ENCODE results near the gene MAPK8.

MAPK8 gene

GRCh38 chr10:48306265-48306869 is at the start of gene MAPK8:
Gene MAPK8 (plus strand): TSS chr10:48306677. CDS start chr10:48401661, 94,984 bp downstream.
- no peak for TF ChIP-seq ZFX (IDR thresholded peaks at IDR 0.05; ENCODE audit: borderline replicate concordance)
- TF ChIP-seq, protein P1, sequence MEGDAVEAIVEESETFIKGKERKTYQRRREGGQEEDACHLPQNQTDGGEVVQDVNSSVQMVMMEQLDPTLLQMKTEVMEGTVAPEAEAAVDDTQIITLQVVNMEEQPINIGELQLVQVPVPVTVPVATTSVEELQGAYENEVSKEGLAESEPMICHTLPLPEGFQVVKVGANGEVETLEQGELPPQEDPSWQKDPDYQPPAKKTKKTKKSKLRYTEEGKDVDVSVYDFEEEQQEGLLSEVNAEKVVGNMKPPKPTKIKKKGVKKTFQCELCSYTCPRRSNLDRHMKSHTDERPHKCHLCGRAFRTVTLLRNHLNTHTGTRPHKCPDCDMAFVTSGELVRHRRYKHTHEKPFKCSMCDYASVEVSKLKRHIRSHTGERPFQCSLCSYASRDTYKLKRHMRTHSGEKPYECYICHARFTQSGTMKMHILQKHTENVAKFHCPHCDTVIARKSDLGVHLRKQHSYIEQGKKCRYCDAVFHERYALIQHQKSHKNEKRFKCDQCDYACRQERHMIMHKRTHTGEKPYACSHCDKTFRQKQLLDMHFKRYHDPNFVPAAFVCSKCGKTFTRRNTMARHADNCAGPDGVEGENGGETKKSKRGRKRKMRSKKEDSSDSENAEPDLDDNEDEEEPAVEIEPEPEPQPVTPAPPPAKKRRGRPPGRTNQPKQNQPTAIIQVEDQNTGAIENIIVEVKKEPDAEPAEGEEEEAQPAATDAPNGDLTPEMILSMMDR (IDR thresholded peaks at IDR 0.05), result no peak
- H3K27ac ChIP-seq, result peak within 1 kb of the TSS; percentile 84

DNA sequence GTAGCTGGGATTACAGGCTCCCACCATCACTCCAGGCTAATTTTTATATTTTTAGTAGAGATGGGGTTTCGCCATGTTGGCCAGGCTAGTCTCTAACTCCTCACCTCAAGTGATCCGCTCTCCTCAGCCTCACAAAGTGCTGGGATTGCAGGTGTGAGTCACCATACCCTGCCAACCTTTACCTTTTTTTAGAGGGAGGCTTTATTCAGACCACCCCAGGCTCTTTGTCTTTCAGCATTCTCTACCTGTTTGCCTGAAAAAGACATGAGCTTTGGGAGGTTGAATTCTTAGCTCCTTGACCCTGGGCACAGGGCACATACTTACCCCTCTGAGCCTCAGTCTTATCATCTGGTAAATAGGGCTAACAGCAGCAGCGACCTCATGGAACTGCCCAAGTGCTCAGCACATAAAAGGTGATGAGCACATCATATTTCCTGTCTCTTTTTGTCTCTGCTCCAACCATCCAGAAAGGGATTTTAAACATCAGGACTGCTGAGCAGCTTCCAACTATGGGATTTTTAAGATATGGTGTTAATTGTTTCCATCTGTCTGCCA is 49.0 kb upstream of the MAPK8 start:
- H3K27ac ChIP-seq, result no peak overlapping the region
- no peak for TF ChIP-seq ZFX (IDR thresholded peaks at IDR 0.05; ENCODE audit: borderline replicate concordance)
- TF ChIP-seq, protein P1 (IDR thresholded peaks at IDR 0.05), result no peak

DNA sequence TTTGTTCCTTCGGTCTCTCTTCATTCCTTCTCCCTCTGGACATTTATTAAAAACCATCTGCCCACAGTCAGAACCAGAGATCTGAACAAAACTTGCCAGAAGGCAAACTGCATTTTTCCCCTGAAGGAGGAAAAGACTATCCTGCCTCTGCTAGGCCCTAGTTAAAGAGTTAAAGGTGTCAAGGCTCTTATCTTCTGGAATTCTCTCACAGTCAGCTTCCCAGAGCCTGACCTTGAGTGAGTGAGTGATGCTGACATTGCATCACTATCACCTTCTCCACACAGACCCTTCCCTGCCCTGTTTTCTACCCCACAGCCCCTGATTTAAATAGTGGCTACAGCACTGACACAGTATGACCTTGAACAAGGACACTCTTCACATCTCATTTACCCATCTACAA is 48.4 kb upstream of the MAPK8 start:
- no peak overlapping the region for H3K27ac ChIP-seq
- no peak for TF ChIP-seq ZFX (IDR thresholded peaks at IDR 0.05; ENCODE audit: borderline replicate concordance)
- TF ChIP-seq, protein P1 (IDR thresholded peaks at IDR 0.05), result no peak

DNA sequence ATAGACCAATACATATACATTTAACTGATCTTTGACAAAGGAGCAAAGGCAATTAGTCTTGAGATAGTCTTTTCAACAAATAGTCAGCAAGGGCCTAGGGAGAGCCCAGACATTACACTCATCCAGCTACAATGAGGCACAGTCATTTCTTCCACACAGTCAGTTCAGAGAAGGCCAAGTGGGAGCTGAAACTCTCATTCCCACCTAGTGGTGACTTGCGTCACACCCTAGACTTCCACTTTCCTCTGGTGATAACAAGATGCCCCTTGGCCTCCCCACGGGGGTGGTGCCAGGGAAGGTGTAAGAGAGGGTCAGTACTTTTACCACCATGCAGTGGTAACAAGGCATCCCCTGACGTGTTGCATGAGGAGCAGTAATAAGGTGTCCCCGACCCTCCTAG is 39.9 kb upstream of the MAPK8 start:
- no peak for TF ChIP-seq ZFX (IDR thresholded peaks at IDR 0.05; ENCODE audit: borderline replicate concordance)
- TF ChIP-seq, protein P1 (IDR thresholded peaks at IDR 0.05), result no peak

GRCh38 chr10:48271047-48271730 is 35.3 kb upstream of the MAPK8 start:
- no peak for TF ChIP-seq ZFX (IDR thresholded peaks at IDR 0.05; ENCODE audit: borderline replicate concordance)
- TF ChIP-seq, protein P1 (IDR thresholded peaks at IDR 0.05), result no peak
- H3K27ac ChIP-seq, result no peak overlapping the region

More for the DNA sequence above, 39.9 kb upstream of the MAPK8 start:
- H3K27ac ChIP-seq, result no peak overlapping the region

DNA sequence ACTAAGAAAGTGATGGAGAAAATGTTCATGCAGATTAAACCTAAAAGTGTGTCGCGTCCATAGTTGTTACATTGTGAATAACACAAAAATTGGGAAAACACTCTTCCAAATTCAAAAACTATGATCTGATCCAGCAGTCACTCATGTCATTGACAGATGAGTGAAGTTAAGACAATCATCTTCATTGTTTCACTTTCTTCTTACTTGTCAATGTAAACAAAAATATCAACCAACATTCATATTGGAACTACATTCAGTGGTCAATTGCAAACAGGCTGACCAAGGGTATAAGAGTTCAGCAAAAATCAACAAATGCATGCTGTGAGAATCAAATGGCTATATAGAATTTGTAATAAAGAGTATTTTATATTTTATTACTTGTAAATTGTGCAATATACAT is 33.8 kb upstream of the MAPK8 start:
- H3K27ac ChIP-seq, result no peak overlapping the region
- TF ChIP-seq, protein P1 (IDR thresholded peaks at IDR 0.05), result no peak
- TF ChIP-seq ZFX (IDR thresholded peaks at IDR 0.05; ENCODE audit: borderline replicate concordance), result no peak

- no peak overlapping the region for H3K27ac ChIP-seq
- TF ChIP-seq, protein P1 (IDR thresholded peaks at IDR 0.05), result no peak
- TF ChIP-seq ZFX (IDR thresholded peaks at IDR 0.05; ENCODE audit: borderline replicate concordance), result no peak
Observed at GRCh38 chr10:48273741-48274140, 32.7 kb upstream of the MAPK8 start.

Measured in 22Rv1 (cell line).